ENCODE data around the gene EEFSEC. TPM values are rescaled to one million over a fixed set of nuclear protein-coding genes. Genes with fewer than 3 reads are reported as not detected.

EEFSEC gene
- total and polyA plus RNA-seq, 2 of the 4 experiments (the other 2 are of a cell fraction): 4.5 to 9.3 TPM

DNA sequence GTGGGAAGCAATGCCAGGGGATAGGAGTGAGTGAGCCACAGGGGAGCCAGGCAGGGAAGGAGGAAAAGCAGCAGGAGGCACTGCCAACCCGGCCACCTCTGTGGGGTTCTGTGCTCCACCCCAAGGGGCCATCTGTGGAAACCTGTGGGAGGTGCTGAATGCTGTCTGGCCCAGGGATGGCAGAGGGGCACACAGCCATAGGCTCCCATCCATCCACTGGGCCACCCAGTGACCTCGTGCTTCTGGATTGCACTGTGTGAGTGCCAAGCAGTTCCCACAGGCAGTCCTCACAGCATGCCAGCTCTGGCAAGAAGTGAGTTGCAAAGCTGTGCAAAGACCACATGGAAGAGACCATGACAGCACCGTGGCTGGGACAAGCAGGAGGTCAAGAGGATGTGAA is 285.9 kb downstream of the EEFSEC start:
- Histone ChIP-seq H3K9me1 (ENCODE audit: insufficient read depth, low read length) (no peaks in the 10 kb centered on the region), H2AK9ac (replicated peaks; ENCODE audit: low read depth, low read length, poor library complexity) (no peak overlapping the region), H3K9me3 (ENCODE audit: control insufficient read depth, insufficient read depth, low read length) (peaks cover 3% of the 10 kb centered on the region; the same call in 1 of the 2 replicates), H2AFZ (replicated peaks; ENCODE audit: low read length, poor library complexity) (peak overlapping the region; percentile 49), H3K9ac (ENCODE audit: low read depth, low read length) (no peak overlapping the region), H3K36me3 (ENCODE audit: control insufficient read depth, insufficient read depth, low read length) (no peaks in the 10 kb centered on the region), H4K5ac (ENCODE audit: low read depth, low read length) (no peak overlapping the region), H3K27ac (ENCODE audit: insufficient read depth, low read length) (no peak overlapping the region), H2BK120ac (ENCODE audit: low read depth, low read length) (no peak overlapping the region), H3K4me1 (ENCODE audit: control insufficient read depth, insufficient read depth, low read length) (no peaks in the 10 kb centered on the region), H4K20me1 (ENCODE audit: insufficient read depth, low read length) (no peaks in the 10 kb centered on the region), H3K4me3 (ENCODE audit: insufficient read depth, low read depth, low read length) (no peak overlapping the region), H2BK15ac (ENCODE audit: low read depth, low read length) (no peak overlapping the region), H2BK5ac (ENCODE audit: low read depth, low read length, poor library complexity, severe bottlenecking) (no peak overlapping the region), H3K4me2 (ENCODE audit: low read depth, low read length) (no peak overlapping the region), H3K56ac (ENCODE audit: extremely low read depth, insufficient read depth, low read length) (no peak overlapping the region), H4K8ac (ENCODE audit: low read depth in 2 of 2, low read length in 2 of 2) (no peak overlapping the region), H3K79me1 (ENCODE audit: low read depth in 1 of 2, low read length in 2 of 2) (no peaks in the 10 kb centered on the region), H2AK5ac (ENCODE audit: low read depth, low read length) (no peak overlapping the region), H3K4ac (ENCODE audit: low read depth, low read length) (no peak overlapping the region), H3K18ac (ENCODE audit: low read depth, low read length) (no peak overlapping the region), H3K23ac (ENCODE audit: low read depth, low read length) (no peak overlapping the region), H2BK20ac (ENCODE audit: low read depth, low read length) (no peak overlapping the region), H3K14ac (replicated peaks; ENCODE audit: low read depth, low read length) (no peak overlapping the region), H4K91ac (ENCODE audit: insufficient read depth, low read depth, low read length) (no peak overlapping the region), H3K27me3 (ENCODE audit: control insufficient read depth, insufficient read depth, low read length) (peaks cover 69% of the 10 kb centered on the region)
- dilution Hi-C loops (cut with HindIII; ENCODE audit: low sequenced_read_pairs, unreplicated experiment): no loop called here
- BruUV-seq (replicated peaks): no TSS peak
- intact Hi-C loops (cut with micrococcal nuclease): no loop called here
- no peak for TF ChIP-seq RCOR1 (IDR thresholded peaks at IDR 0.05; ENCODE audit: insufficient replicate concordance, low read length)
- no peak for TF ChIP-seq BHLHE40 (IDR thresholded peaks at IDR 0.05; ENCODE audit: low read depth, low read length)
- TF ChIP-seq, protein P1, sequence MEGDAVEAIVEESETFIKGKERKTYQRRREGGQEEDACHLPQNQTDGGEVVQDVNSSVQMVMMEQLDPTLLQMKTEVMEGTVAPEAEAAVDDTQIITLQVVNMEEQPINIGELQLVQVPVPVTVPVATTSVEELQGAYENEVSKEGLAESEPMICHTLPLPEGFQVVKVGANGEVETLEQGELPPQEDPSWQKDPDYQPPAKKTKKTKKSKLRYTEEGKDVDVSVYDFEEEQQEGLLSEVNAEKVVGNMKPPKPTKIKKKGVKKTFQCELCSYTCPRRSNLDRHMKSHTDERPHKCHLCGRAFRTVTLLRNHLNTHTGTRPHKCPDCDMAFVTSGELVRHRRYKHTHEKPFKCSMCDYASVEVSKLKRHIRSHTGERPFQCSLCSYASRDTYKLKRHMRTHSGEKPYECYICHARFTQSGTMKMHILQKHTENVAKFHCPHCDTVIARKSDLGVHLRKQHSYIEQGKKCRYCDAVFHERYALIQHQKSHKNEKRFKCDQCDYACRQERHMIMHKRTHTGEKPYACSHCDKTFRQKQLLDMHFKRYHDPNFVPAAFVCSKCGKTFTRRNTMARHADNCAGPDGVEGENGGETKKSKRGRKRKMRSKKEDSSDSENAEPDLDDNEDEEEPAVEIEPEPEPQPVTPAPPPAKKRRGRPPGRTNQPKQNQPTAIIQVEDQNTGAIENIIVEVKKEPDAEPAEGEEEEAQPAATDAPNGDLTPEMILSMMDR (conservative IDR thresholded peaks at IDR 0.05; ENCODE audit: low read depth, low read length): no peak
- no peak for TF ChIP-seq RFX5 (IDR thresholded peaks at IDR 0.05; ENCODE audit: low read depth, low read length)
- TF ChIP-seq RAD21 (IDR thresholded peaks at IDR 0.05; ENCODE audit: low read length): no peak
- no peak for TF ChIP-seq MAZ (IDR thresholded peaks at IDR 0.05; ENCODE audit: borderline replicate concordance, low read depth, low read length)
- TF ChIP-seq FOS (IDR thresholded peaks at IDR 0.05; ENCODE audit: low read depth, low read length): no peak
- TF ChIP-seq, protein P2, sequence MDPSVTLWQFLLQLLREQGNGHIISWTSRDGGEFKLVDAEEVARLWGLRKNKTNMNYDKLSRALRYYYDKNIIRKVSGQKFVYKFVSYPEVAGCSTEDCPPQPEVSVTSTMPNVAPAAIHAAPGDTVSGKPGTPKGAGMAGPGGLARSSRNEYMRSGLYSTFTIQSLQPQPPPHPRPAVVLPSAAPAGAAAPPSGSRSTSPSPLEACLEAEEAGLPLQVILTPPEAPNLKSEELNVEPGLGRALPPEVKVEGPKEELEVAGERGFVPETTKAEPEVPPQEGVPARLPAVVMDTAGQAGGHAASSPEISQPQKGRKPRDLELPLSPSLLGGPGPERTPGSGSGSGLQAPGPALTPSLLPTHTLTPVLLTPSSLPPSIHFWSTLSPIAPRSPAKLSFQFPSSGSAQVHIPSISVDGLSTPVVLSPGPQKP (IDR thresholded peaks at IDR 0.05; ENCODE audit: borderline replicate concordance, low read depth, low read length): no peak
- no peak for TF ChIP-seq MAFK (IDR thresholded peaks at IDR 0.05; ENCODE audit: low read depth, low read length)
- no peak for TF ChIP-seq NFE2L2 (IDR thresholded peaks at IDR 0.05; ENCODE audit: low read depth, low read length)
- no peak for TF ChIP-seq POLR2A (IDR thresholded peaks at IDR 0.05; ENCODE audit: low read depth, low read length)
- TF ChIP-seq, protein P3, sequence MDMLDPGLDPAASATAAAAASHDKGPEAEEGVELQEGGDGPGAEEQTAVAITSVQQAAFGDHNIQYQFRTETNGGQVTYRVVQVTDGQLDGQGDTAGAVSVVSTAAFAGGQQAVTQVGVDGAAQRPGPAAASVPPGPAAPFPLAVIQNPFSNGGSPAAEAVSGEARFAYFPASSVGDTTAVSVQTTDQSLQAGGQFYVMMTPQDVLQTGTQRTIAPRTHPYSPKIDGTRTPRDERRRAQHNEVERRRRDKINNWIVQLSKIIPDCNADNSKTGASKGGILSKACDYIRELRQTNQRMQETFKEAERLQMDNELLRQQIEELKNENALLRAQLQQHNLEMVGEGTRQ (IDR thresholded peaks at IDR 0.05; ENCODE audit: low read depth, low read length): no peak
- no peak for TF ChIP-seq MXI1 (IDR thresholded peaks at IDR 0.05; ENCODE audit: borderline replicate concordance, low read depth, low read length)
- TF ChIP-seq SMC3 (IDR thresholded peaks at IDR 0.05; ENCODE audit: low read depth, low read length): no peak
- TF ChIP-seq CHD1 (IDR thresholded peaks at IDR 0.05; ENCODE audit: low read depth, low read length): no peak
- TF ChIP-seq CEBPB (IDR thresholded peaks at IDR 0.05; ENCODE audit: low read depth, low read length): no peak
- no CpG with 5 or more reads among the region's 3 CpGs for WGBS, 2 experiments (ENCODE audit: extremely low coverage in 2 of 2, insufficient read length in 1 of 2)
- in situ Hi-C loops (cut with MboI; ENCODE audit: low sequenced_read_pairs): no loop called here
- ChIA-PET CTCF (no interaction called here), POLR2A (ENCODE audit: unreplicated experiment) (no interaction called here)
- ATAC-seq (ENCODE audit: low read depth) (peak; percentile 51; the same call in 1 of the 2 replicates), DNase-seq (peak; percentile 7)
